ENCODE results near the gene GADD45G. TPM values are rescaled to one million over a fixed set of nuclear protein-coding genes. Genes with fewer than 3 reads are reported as not detected.
A peak's percentile ranks its signal among the peaks of the same experiment; 100 is the strongest.

The GADD45G gene
- total RNA-seq, 2 experiments from 2014 or later, result 3.7 to 5.0 TPM

DNA sequence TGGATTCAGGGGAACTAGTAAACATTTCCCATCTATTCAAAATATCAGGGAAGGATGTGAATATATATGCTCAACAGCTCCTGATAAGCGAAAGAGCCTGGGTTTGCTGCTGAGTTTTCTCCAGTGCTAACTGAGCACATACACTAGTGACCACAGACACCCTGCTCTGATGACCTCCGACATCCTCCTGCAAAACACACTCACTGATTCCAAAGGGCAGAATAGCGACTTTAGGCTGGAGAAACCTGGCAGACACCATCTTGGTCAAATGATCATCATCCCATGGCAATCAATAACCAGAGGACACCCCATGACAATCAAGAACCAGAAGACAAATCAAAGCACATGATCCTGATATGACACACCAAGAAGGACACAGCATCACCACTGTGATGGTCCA lies 9.2 kb upstream of the GADD45G start:
- CTCF ChIA-PET, result interaction anchor here (0.9 to 16.5 kb wide), 3 partner anchors 11 to 508 kb away, joined by 3 to 355 read pairs (median 20); no protein-coding TSS in a partner anchor
- no peaks in the 10 kb centered on the region for H3K4me1 Mint-ChIP-seq (ENCODE audit: low read depth)
- no peak for DNase-seq
- no peak overlapping the region for H3K27ac Mint-ChIP-seq
- intact Hi-C loops (cut with micrococcal nuclease), result no loop called here
- no peak overlapping the region for H3K4me3 Mint-ChIP-seq
- no peak for ATAC-seq
- no peaks in the 10 kb centered on the region for H3K27me3 Mint-ChIP-seq
- TF ChIP-seq, protein P1, sequence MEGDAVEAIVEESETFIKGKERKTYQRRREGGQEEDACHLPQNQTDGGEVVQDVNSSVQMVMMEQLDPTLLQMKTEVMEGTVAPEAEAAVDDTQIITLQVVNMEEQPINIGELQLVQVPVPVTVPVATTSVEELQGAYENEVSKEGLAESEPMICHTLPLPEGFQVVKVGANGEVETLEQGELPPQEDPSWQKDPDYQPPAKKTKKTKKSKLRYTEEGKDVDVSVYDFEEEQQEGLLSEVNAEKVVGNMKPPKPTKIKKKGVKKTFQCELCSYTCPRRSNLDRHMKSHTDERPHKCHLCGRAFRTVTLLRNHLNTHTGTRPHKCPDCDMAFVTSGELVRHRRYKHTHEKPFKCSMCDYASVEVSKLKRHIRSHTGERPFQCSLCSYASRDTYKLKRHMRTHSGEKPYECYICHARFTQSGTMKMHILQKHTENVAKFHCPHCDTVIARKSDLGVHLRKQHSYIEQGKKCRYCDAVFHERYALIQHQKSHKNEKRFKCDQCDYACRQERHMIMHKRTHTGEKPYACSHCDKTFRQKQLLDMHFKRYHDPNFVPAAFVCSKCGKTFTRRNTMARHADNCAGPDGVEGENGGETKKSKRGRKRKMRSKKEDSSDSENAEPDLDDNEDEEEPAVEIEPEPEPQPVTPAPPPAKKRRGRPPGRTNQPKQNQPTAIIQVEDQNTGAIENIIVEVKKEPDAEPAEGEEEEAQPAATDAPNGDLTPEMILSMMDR (IDR thresholded peaks at IDR 0.05), result no peak
- POLR2A ChIA-PET, result no interaction called here
- no peaks in the 10 kb centered on the region for H3K36me3 Mint-ChIP-seq (ENCODE audit: low read depth)
- H3K9me3 Mint-ChIP-seq, result no peaks in the 10 kb centered on the region

DNA sequence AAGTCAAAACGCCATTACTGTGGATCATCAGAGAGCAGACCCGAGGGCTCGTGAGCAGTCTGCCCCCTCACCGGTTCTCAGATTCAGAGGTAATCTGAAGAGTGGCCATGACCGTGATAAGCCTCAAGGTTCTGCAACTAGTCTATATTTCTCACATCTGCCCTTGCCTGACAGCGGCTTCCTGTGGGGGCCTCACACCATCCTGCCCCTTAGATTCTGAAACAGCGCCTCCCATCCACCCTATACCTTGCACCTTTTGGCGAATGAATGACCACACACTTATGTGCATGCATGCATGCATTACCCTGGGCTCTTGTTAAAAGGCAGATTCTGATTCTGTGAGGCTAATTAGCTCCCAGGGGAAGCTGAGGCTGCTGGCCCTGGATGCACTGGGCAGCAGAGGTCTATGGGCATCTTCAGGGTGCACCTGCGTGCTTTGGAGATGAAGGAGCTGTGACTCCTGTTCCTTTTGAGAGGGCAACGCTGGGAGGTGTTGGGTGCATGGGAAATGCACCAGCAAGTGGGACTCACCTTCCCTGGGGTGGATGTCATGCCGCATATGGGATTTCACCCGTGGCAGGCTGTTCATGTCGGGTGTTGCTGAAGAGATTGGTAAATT lies 7.8 kb upstream of the GADD45G start:
- no peak for ATAC-seq

DNA sequence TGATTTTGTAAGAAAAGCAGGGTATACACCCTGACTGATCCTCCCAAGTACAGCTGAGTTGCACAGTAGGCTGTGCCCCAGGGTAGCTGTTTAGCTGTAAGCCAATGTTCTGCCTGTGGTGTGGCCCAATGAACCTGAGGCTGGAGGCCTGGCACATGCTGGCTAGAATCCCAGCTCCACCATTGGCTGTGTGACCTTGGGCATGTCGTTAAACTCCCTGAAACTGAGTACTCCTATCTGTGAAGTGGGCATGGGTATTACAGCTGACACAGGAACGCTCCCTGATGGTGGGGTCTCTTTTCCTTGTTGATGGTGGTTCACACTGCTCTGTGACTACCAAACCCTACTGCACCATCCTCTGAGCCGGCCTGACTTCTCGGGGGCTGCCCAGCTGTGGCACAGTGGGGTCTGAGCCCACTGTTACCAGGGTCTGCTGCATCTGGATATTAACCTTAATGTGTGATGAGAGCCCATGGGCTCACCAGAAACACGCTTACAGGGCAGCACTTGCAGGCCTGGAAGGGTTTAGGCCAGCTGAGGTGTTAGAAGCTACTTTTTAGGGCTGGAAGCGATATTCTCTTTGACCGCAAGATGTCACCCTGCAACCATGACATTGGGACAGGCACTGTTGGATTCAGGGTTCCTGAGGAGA lies 7.0 kb upstream of the GADD45G start:
- intact Hi-C loops (cut with micrococcal nuclease), result no loop called here
- H3K9me3 Mint-ChIP-seq, result no peaks in the 10 kb centered on the region
- no peak overlapping the region for H3K27ac Mint-ChIP-seq
- H3K27me3 Mint-ChIP-seq, result peaks cover 2% of the 10 kb centered on the region
- no peak overlapping the region for H3K4me3 Mint-ChIP-seq
- ATAC-seq, result peak; percentile 56
- no peaks in the 10 kb centered on the region for H3K4me1 Mint-ChIP-seq (ENCODE audit: low read depth)
- POLR2A ChIA-PET, result interaction anchor here (1.4 kb wide), 1 partner anchor 505 kb away, joined by 7 read pairs; no protein-coding TSS in a partner anchor
- DNase-seq, result peak; percentile 73
- CTCF ChIA-PET, result interaction anchor here (0.6 to 16.5 kb wide), 73 partner anchors 8 to 1273 kb away, joined by 3 to 355 read pairs (median 4); no protein-coding TSS in a partner anchor
- no peaks in the 10 kb centered on the region for H3K36me3 Mint-ChIP-seq (ENCODE audit: low read depth)
- TF ChIP-seq, protein P1 (IDR thresholded peaks at IDR 0.05), result peak; percentile 85

More for the DNA sequence above, 7.8 kb upstream of the GADD45G start:
- DNase-seq, result no peak
- Mint-ChIP-seq H3K4me3 (no peak overlapping the region), H3K4me1 (ENCODE audit: low read depth) (no peaks in the 10 kb centered on the region), H3K36me3 (ENCODE audit: low read depth) (no peaks in the 10 kb centered on the region), H3K27me3 (peaks cover 2% of the 10 kb centered on the region), H3K27ac (no peak overlapping the region), H3K9me3 (no peaks in the 10 kb centered on the region)
- intact Hi-C loops (cut with micrococcal nuclease), result no loop called here
- ChIA-PET CTCF (interaction anchor here (0.9 to 16.5 kb wide), 24 partner anchors 10 to 538 kb away, joined by 3 to 355 read pairs (median 6); no protein-coding TSS in a partner anchor), POLR2A (no interaction called here)
- TF ChIP-seq, protein P1 (IDR thresholded peaks at IDR 0.05), result no peak

DNA sequence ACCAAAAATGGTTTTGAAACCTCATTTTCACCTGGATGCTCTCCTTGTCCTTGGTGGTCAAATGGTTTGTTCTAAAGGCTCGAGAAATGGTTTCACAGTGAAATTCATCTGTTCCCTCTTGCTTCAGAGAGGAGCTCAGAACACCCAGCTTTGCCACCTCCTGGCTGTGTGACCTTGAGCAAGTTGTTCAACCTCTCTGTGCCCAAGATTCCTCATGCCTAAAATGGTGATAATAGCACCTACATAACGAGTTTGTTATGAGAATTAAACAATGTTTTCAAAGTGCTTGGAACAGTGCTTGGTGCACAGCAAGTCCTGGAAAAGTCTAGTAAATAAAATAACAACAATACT lies 6.5 kb upstream of the GADD45G start:
- DNase-seq (no peak), ATAC-seq (no peak)
- ChIA-PET CTCF (interaction anchor here (0.6 to 16.5 kb wide), 65 partner anchors 9 to 1158 kb away, joined by 3 to 355 read pairs (median 4); no protein-coding TSS in a partner anchor), POLR2A (interaction anchor here (1.4 kb wide), 1 partner anchor 504 kb away, joined by 7 read pairs; no protein-coding TSS in a partner anchor)
- H3K36me3 Mint-ChIP-seq (ENCODE audit: low read depth), result no peaks in the 10 kb centered on the region
- H3K9me3 Mint-ChIP-seq, result no peaks in the 10 kb centered on the region
- peaks cover 2% of the 10 kb centered on the region for H3K27me3 Mint-ChIP-seq
- TF ChIP-seq, protein P1 (IDR thresholded peaks at IDR 0.05), result peak; percentile 48
- intact Hi-C loops (cut with micrococcal nuclease), result no loop called here
- no peak overlapping the region for H3K4me3 Mint-ChIP-seq
- H3K4me1 Mint-ChIP-seq (ENCODE audit: low read depth), result peaks cover 4% of the 10 kb centered on the region
- no peak overlapping the region for H3K27ac Mint-ChIP-seq

DNA sequence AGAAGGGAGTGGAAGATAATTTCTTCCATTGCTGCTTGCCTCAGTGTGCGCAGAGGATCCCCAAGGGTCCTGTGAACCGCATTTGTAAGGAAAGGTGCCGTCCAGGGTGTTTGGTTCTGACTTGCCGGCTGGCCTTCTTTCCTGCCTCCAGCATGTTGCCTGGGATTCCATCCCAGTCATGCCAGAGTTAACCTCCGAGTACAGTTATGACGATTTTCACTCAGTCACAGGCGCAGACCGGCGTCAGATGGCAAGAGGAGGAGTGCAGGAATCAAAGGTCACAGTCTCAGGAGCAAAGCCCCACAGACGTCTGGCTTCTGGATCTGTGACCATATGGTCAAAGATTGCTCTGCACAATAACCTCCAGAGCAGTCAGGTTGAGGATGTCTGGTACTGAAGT lies 5.9 kb upstream of the GADD45G start:
- no peak overlapping the region for H3K27ac Mint-ChIP-seq
- intact Hi-C loops (cut with micrococcal nuclease), result no loop called here
- DNase-seq (no peak), ATAC-seq (no peak)
- H3K4me3 Mint-ChIP-seq, result no peak overlapping the region
- no peaks in the 10 kb centered on the region for H3K36me3 Mint-ChIP-seq (ENCODE audit: low read depth)
- TF ChIP-seq, protein P1 (IDR thresholded peaks at IDR 0.05), result no peak
- H3K4me1 Mint-ChIP-seq (ENCODE audit: low read depth), result peaks cover 5% of the 10 kb centered on the region
- no peaks in the 10 kb centered on the region for H3K9me3 Mint-ChIP-seq
- ChIA-PET POLR2A (interaction anchor here (1.4 kb wide), 1 partner anchor 504 kb away, joined by 7 read pairs; no protein-coding TSS in a partner anchor), CTCF (interaction anchor here (0.6 to 16.5 kb wide), 49 partner anchors 10 to 675 kb away, joined by 3 to 355 read pairs (median 4); no protein-coding TSS in a partner anchor)
- peaks cover 2% of the 10 kb centered on the region for H3K27me3 Mint-ChIP-seq

Data from activated CD8-positive, alpha-beta T cell treated with anti-CD3 and anti-CD28 coated beads for 36 hours (primary cell).